Measurements from ENCODE around the gene NTMT1. TPM values are rescaled to one million over a fixed set of nuclear protein-coding genes. Genes with fewer than 3 reads are reported as not detected.

Gene NTMT1
- total RNA-seq, 1 experiment from 2014 or later = 84.8 TPM

DNA sequence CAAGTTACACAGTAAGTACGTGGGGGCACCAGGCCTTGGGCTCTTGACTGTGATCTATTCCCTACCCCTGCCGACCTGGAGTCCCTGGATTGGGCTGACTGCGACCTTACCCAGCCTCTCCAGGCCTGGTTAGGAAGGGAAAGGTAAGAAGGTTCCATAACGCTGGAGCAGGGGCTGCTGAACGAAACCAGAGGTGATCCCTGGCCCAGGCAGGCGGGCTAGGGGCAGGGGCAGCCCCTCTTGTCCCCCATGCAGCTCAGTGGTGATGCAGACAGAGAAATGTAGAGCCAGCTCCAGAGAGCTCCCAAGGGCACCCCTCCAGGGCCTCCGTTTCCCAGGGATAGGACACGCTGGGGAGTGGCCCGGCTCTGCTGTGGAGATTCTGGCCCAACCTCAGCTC, 53.6 kb downstream of the NTMT1 start (continued):
- TF ChIP-seq, protein P1, sequence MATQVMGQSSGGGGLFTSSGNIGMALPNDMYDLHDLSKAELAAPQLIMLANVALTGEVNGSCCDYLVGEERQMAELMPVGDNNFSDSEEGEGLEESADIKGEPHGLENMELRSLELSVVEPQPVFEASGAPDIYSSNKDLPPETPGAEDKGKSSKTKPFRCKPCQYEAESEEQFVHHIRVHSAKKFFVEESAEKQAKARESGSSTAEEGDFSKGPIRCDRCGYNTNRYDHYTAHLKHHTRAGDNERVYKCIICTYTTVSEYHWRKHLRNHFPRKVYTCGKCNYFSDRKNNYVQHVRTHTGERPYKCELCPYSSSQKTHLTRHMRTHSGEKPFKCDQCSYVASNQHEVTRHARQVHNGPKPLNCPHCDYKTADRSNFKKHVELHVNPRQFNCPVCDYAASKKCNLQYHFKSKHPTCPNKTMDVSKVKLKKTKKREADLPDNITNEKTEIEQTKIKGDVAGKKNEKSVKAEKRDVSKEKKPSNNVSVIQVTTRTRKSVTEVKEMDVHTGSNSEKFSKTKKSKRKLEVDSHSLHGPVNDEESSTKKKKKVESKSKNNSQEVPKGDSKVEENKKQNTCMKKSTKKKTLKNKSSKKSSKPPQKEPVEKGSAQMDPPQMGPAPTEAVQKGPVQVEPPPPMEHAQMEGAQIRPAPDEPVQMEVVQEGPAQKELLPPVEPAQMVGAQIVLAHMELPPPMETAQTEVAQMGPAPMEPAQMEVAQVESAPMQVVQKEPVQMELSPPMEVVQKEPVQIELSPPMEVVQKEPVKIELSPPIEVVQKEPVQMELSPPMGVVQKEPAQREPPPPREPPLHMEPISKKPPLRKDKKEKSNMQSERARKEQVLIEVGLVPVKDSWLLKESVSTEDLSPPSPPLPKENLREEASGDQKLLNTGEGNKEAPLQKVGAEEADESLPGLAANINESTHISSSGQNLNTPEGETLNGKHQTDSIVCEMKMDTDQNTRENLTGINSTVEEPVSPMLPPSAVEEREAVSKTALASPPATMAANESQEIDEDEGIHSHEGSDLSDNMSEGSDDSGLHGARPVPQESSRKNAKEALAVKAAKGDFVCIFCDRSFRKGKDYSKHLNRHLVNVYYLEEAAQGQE (IDR thresholded peaks at IDR 0.05; ENCODE audit: low read depth) = no peak

GRCh38 chr9:129681924-129682323, 56.0 kb downstream of the NTMT1 start:
- H3K36me3 ChIP-seq (ENCODE audit: control insufficient read depth in 1 of 2, insufficient read depth in 2 of 2, low read length in 2 of 2) = no peaks in the 10 kb centered on the region
- no peak for DNase-seq (ENCODE audit: low read depth, low spot score)
- no TSS peak for BruUV-seq (replicated peaks)
- no peak for ATAC-seq
- TF ChIP-seq CTCF (IDR thresholded peaks at IDR 0.05 in 2 of 3, conservative IDR thresholded peaks at IDR 0.05 in 1 of 3; ENCODE audit: borderline replicate concordance in 1 of 3, insufficient read depth in 1 of 3, low read depth in 2 of 3, low read length in 2 of 3) (no peak), RAD21 (IDR thresholded peaks at IDR 0.05; ENCODE audit: low read depth) (no peak), YY1 (IDR thresholded peaks at IDR 0.05; ENCODE audit: extremely low read depth, insufficient replicate concordance, low read depth, low read length) (no peak), TCF7L2 (IDR thresholded peaks at IDR 0.05; ENCODE audit: borderline replicate concordance, extremely low read depth, insufficient read depth, insufficient read length) (no peak)
- H3K79me2 ChIP-seq (ENCODE audit: insufficient read depth, low read length) = no peaks in the 10 kb centered on the region
- ChIA-PET RAD21 (ENCODE audit: low non-redundant PET in 1 of 2, low total read pairs in 2 of 2, uncharacterized antibody in 2 of 2, unreplicated experiment in 2 of 2) (no interaction called here), CTCF (no interaction called here), POLR2A (no interaction called here)
- intact Hi-C loops (cut with micrococcal nuclease) = no loop called here
- H2AFZ ChIP-seq (ENCODE audit: low read depth, low read length, poor library complexity, severe bottlenecking) = no peak overlapping the region
- no peak overlapping the region for H3K9ac ChIP-seq (ENCODE audit: low read length)
- H3K9me2 ChIP-seq (ENCODE audit: insufficient read depth) = no peaks in the 10 kb centered on the region
- H3K27me3 ChIP-seq (ENCODE audit: insufficient read depth, low read length) = no peaks in the 10 kb centered on the region
- no peak overlapping the region for H3K4me3 ChIP-seq (replicated peaks in 1 of 2; ENCODE audit: low read depth in 1 of 2, low read length in 2 of 2)
- H4K20me1 ChIP-seq (ENCODE audit: insufficient read depth) = no peaks in the 10 kb centered on the region
- no peaks in the 10 kb centered on the region for H3K9me3 ChIP-seq (ENCODE audit: control insufficient read depth in 1 of 2, insufficient read depth in 1 of 2, low read depth in 1 of 2, low read length in 2 of 2)
- H3K4me1 ChIP-seq (ENCODE audit: control insufficient read depth in 1 of 2, insufficient read depth in 2 of 2, low read length in 2 of 2) = peaks cover 18 to 44% of the 10 kb centered on the region in 2 experiments
- H3K4me2 ChIP-seq (ENCODE audit: low read length) = no peak overlapping the region
- no peak overlapping the region for H3K27ac ChIP-seq (ENCODE audit: low read depth, low read length)

Measured in HCT116 (cell line).